GM10266 (cell line): ENCODE results near the gene RGS9.

ENCODE experiments used
- DNase-seq: peaks from one replicate; pipeline ENCODE4 v3.0.0; 2012; ENCODE audit errors: extremely low spot score
- CTCF ChIP-seq: IDR thresholded peaks from 2 replicates; pipeline ENCODE4 v1.5.1; 2012; ENCODE audit warnings: mild to moderate bottlenecking, low read depth; ENCODE audit not compliant: control insufficient read depth, insufficient read depth; ENCODE audit errors: missing control alignments

RGS9 gene

DNA sequence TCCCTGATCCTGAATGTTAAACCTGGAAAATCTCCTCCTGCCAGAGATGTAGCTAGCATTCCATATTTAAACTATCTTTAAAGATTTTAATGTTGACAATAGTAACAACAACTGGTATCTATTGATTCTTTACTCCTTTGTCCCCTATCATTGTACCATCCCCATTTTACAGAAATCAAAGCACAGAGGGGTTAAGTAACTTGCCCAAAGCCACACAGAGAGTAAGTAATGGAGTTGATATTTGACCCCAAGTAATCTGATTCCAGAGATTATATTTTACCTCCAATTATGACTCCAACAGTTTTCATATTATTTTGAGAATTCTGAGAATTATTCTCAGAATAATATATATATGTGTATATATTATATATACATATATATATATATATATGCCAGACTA is 37.7 kb upstream of the RGS9 start:
- DNase-seq = no peak
- no peak for TF ChIP-seq CTCF

DNA sequence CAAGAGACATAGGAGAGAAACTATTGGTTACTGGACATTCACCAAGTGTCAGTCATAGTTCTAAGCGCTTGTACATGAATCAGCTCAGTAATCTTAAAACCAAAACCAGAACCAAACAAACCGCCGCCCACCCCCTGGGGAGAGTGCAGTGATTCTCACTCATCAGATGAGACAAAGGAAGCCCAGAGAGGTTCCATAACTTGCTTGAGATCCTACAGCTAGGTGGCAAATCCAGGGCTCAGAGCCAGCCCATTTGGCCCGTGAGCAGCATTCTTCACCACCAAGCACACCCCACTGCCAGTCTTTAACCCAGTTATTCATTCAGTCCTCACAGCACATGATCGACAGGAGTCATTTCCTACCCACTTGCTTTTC is 37.2 kb upstream of the RGS9 start:
- TF ChIP-seq CTCF = no peak

DNA sequence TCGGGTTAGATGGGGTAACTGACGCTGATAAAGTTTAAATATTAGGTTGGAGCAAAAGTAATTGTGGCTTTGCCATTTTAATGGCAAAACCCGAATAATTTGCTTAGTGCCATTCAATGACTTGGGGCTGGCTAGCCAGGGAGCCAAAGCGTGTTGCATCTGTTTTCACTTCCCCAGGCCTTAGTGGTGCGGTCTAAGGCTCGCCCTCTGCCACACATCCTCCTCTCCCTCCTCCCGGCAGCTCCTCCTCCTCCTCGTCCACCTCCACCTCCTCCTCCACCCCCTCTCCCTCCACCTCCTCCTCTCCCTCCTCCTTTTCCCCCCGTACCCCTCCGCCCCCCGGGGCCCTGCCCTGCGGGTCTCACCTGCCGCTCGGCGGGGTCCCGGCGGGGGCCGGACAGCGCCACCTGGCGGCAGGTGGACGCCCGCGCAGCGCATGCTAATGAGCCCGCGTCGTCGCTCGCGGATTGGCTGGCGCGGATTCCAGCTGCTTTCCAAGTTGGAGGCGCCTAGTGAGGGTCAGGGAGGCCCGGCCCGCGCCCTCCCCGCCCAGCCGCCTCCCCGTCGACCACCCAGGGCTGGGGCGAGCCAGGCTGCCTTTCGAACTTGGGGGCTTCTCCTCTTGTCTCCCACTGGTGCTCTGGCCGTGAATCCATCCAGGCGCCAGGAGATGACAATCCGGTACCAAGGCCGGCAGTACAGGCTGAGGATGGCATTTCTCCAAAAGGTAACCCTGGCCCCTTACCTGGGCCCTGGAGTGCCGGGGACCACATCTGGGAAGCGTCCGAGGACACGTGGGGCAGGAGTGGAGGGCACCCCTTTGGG is 36.6 kb upstream of the RGS9 start:
- TF ChIP-seq CTCF = peak; percentile 95
- peak; percentile 85 for DNase-seq

More for the DNA sequence above, 37.2 kb upstream of the RGS9 start:
- DNase-seq = peak; percentile 89

DNA sequence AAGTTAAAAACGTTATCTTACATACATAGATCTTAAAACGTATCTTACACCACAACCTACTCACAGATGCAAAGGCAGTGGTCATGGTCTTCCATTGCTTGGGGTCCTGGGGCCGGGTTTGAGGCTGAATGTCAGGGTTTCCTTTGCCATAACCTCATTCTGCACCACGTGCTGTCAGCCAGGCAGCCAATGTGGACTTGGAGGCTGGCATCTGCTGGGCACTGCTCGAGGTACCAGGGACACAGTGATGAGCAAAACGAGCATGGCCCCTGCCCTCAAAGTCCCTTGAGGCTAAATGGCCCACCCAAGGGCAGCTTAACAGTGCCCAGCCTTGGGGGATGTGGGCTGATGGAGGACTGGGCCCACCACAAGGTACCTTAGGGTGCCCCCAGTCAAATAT is 35.8 kb upstream of the RGS9 start:
- no peak for TF ChIP-seq CTCF

DNA sequence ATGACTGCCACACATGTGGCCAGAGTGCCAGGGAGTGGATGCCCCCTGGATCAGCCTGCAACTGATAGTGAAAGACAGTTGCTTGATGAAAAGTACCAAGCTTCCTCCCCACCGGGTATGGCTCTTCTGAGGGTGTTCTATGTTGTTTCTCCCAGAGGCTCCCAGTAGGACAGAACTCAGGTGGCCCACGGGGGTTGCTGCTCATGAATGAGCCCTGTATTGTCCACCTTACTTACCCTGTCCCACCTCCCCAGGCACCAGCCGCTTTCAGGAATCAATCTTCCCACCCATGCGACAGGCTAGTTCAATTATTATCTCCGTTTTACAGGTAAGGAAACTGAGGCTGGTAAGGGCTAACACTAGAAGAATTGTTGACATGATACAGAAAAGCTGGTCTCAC is 34.9 kb upstream of the RGS9 start:
- TF ChIP-seq CTCF = no peak
- DNase-seq = no peak

More for the DNA sequence above, 35.8 kb upstream of the RGS9 start:
- DNase-seq = no peak

GRCh38 chr17:65102788-65103187 is 34.4 kb upstream of the RGS9 start:
- DNase-seq = no peak

More at GRCh38 chr17:65102788-65103187, 34.4 kb upstream of the RGS9 start:
- TF ChIP-seq CTCF = no peak
